ENCODE measurements around the gene TRA2A. TPM values are rescaled to one million over a fixed set of nuclear protein-coding genes. Genes with fewer than 3 reads are reported as not detected.
"Not testable (repeated sequence)": the region's sequence is repeated elsewhere in the genome, so short reads cannot be mapped to it uniquely, and the experiment has no call there.

Gene TRA2A
- total and polyA plus RNA-seq, 12 donors = 13.2 to 190 (median 62.5) TPM

- TF ChIP-seq POLR2A (IDR thresholded peaks at IDR 0.05) (no peak), CTCF (IDR thresholded peaks at IDR 0.05) (no peak)
- H3K9me3 ChIP-seq (replicated peaks in 1 of 3) = no peaks in the 10 kb centered on the region
- H3K4me1 ChIP-seq (replicated peaks in 1 of 2) = no peaks in the 10 kb centered on the region
- intact Hi-C loops (cut with DNase I) = no loop called here
- H3K27me3 ChIP-seq = no peaks in the 10 kb centered on the region
- H3K36me3 ChIP-seq (replicated peaks in 1 of 2) = no peaks in the 10 kb centered on the region
- H3K27ac ChIP-seq = no peak overlapping the region
- H3K4me3 ChIP-seq = no peak overlapping the region
- WGBS, 4 donors = 90 to 96% (median 91%) methylated on average over 9 of the region's 9 CpGs
- peak in 1 of 7 donors; percentile 45 for DNase-seq
Measured at GRCh38 chr7:23494009-23494408, 37.8 kb downstream of the TRA2A start.

- TF ChIP-seq CTCF (IDR thresholded peaks at IDR 0.05) = no peak
- no peak for TF ChIP-seq POLR2A (IDR thresholded peaks at IDR 0.05)
- Histone ChIP-seq H3K27me3 (no peaks in the 10 kb centered on the region), H3K9me3 (replicated peaks in 1 of 3) (no peaks in the 10 kb centered on the region), H3K4me3 (no peak overlapping the region), H3K27ac (no peak overlapping the region), H3K4me1 (replicated peaks in 1 of 2) (no peaks in the 10 kb centered on the region), H3K36me3 (replicated peaks in 1 of 2) (no peaks in the 10 kb centered on the region)
- DNase-seq = peak in 1 of 7 donors; percentile 30
- 50 to 71% (median 54%) methylated on average over 3 of the region's 3 CpGs for WGBS, 4 donors
- intact Hi-C loops (cut with DNase I) = no loop called here
Measured at GRCh38 chr7:23491502-23491901, 40.3 kb downstream of the TRA2A start.

- WGBS, 4 donors = 20 to 30% (median 27%) methylated on average over 6 to 56 of the region's 56 CpGs
- no peaks in the 10 kb centered on the region for H3K4me1 ChIP-seq (replicated peaks in 1 of 2)
- peak; percentile 57 to 76 (median 61) for DNase-seq
Measured at GRCh38 chr7:23490357-23491135, 41.2 kb downstream of the TRA2A start.

GRCh38 chr7:23488714-23489113 is 43.1 kb downstream of the TRA2A start:
- H3K4me1 ChIP-seq (replicated peaks in 1 of 2); H3K9me3 ChIP-seq (replicated peaks in 1 of 3); H3K4me3 ChIP-seq; H3K36me3 ChIP-seq (replicated peaks in 1 of 2); H3K27ac ChIP-seq; intact Hi-C loops (cut with DNase I); H3K27me3 ChIP-seq; DNase-seq: not testable (repeated sequence)
- WGBS, 4 donors = 91 to 96% (median 94%) methylated on average over 13 of the region's 13 CpGs

More at GRCh38 chr7:23490357-23491135, 41.2 kb downstream of the TRA2A start:
- no peaks in the 10 kb centered on the region for H3K27me3 ChIP-seq
- intact Hi-C loops (cut with DNase I) = no loop called here
- H3K9me3 ChIP-seq (replicated peaks in 1 of 3) = no peaks in the 10 kb centered on the region
- H3K27ac ChIP-seq = peak overlapping the region in 3 of 5 donors; percentile 60 to 70 (median 60)
- peak overlapping the region in 2 of 4 donors; percentile 62 to 63 for H3K4me3 ChIP-seq
- no peaks in the 10 kb centered on the region for H3K36me3 ChIP-seq (replicated peaks in 1 of 2)
- TF ChIP-seq POLR2A (IDR thresholded peaks at IDR 0.05) (no peak), CTCF (IDR thresholded peaks at IDR 0.05) (no peak)

GRCh38 chr7:23487670-23488069 is 44.1 kb downstream of the TRA2A start:
- WGBS, 4 donors = 52 to 64% (median 62%) methylated on average over 4 of the region's 4 CpGs
- H3K27ac ChIP-seq = no peak overlapping the region
- H3K4me1 ChIP-seq (replicated peaks in 1 of 2) = no peaks in the 10 kb centered on the region
- TF ChIP-seq POLR2A (IDR thresholded peaks at IDR 0.05) (no peak), CTCF (IDR thresholded peaks at IDR 0.05) (no peak)
- intact Hi-C loops (cut with DNase I) = no loop called here
- DNase-seq = no peak
- H3K27me3 ChIP-seq = peaks cover 2% of the 10 kb centered on the region
- H3K4me3 ChIP-seq = no peak overlapping the region
- H3K9me3 ChIP-seq (replicated peaks in 1 of 3) = no peaks in the 10 kb centered on the region
- H3K36me3 ChIP-seq (replicated peaks in 1 of 2) = no peaks in the 10 kb centered on the region
